Left lung (tissue), 10 donors: ENCODE results near the gene CSNK1G1. TPM values are rescaled to one million over a fixed set of nuclear protein-coding genes. Genes with fewer than 3 reads are reported as not detected.

Experiments
- ATAC-seq: fragments of 200-7000 bp; cut with Tn5 transposase; one replicate; pipeline ENCODE4 v1.9.1; 2020; ENCODE audit warnings: moderate library complexity
- DNase-seq, 4 donors: peaks; one replicate each; pipeline ENCODE4 v3.0.0-alpha.2; 2013 to 2020
- H3K27ac ChIP-seq, 2 donors: fragments of 200-600 bp; sonication (generic) in 1 of 2; one replicate each; pipeline versions ENCODE4 v1.5.0 to v1.8.0; 2020 to 2021
- H3K27me3 ChIP-seq, 2 donors: fragments of 200-600 bp; sonication (generic) in 1 of 2; one replicate each; pipeline versions ENCODE4 v1.5.0 to v1.8.0; 2020 to 2021
- H3K36me3 ChIP-seq, 2 donors: fragments of 200-600 bp; sonication (generic) in 1 of 2; one replicate each; pipeline versions ENCODE4 v1.5.0 to v1.8.0; 2020 to 2021
- H3K4me1 ChIP-seq, 2 donors: fragments of 200-600 bp; one replicate each; pipeline ENCODE4 v1.8.0; 2021
- H3K4me3 ChIP-seq, 2 donors: fragments of 200-600 bp; sonication (generic) in 1 of 2; one replicate each; pipeline versions ENCODE4 v1.5.0 to v1.8.0; 2020 to 2021; ENCODE audit warnings: mild to moderate bottlenecking in 1 of 2
- H3K9me3 ChIP-seq, 2 donors: fragments of 200-600 bp; sonication (generic) in 1 of 2; one replicate each; pipeline versions ENCODE4 v1.5.0 to v1.8.0; 2020 to 2021
- intact Hi-C, 2 donors: fragments of 100-400 bp; cut with DNase I; formaldehyde crosslinking; loops; one replicate each; pipeline versions ENCODE4 v1.11.2 to v1.14.2; 2022
- polyA plus RNA-seq, 6 donors: library from polyadenylated mRNA; unstranded; fragments of 120-200 nt; gene quantifications; one replicate each; pipeline ENCODE4 v1.2.1, GENCODE V29; 2013; ENCODE audit not compliant: insufficient read length in 6 of 6
- total RNA-seq, 2 donors: library from RNA; stranded (reverse); fragmentation: NEBNext Ultra II Directional; extraction: Animal tissue kit (Norgen Biotek cat#: 25700); gene quantifications; one replicate each; pipeline ENCODE4 v1.2.1, GENCODE V29; 2021
- TF ChIP-seq, protein P1 (sequence below), 2 donors: fragments of 200-600 bp; sonication (generic) in 1 of 2; IDR thresholded peaks; one replicate each; pipeline versions ENCODE4 v1.5.0 to v1.8.0; 2021; ENCODE audit warnings: antibody characterized with exemption in 2 of 2
- donor health status: DM: no; HTN: yes; CAD: no.
- donor health status: DM: no; HTN: no; CAD: no.

The CSNK1G1 gene
- total and polyA plus RNA-seq, 8 donors = 17.7 to 23.1 (median 20.5) TPM

DNA sequence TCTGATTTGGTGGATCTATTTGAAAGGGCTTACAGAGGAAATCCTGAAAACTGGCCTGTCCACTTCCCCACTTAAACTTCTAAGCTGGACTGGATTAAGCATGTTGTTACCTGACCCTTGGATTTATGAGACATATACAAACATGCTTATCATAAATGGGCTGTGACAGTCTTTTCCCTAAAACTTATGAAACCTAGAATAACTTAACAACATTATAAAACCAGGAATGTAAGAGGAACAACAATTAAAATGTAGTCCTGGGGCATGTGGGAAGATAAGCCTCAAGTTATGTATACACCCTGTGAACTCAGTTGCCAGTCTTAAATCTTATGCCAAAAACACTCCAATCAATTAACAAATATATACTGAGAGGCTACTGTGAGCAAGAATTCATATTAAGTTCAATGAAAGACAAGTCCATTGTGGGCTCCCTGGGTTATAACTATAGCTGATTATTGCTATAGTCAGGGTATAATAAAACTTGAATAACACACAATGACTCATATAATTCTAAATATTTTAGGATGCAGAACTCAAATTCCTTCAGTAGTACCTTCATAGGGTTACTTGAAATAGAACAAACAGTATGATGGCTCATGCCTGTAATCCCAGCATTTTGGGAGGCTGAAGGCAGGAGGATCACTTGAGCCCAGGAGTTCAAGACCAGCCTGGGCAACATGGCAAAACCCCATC, 105.9 kb downstream of the CSNK1G1 start:
- H3K27ac ChIP-seq = no peak overlapping the region
- H3K9me3 ChIP-seq = no peaks in the 10 kb centered on the region

DNA sequence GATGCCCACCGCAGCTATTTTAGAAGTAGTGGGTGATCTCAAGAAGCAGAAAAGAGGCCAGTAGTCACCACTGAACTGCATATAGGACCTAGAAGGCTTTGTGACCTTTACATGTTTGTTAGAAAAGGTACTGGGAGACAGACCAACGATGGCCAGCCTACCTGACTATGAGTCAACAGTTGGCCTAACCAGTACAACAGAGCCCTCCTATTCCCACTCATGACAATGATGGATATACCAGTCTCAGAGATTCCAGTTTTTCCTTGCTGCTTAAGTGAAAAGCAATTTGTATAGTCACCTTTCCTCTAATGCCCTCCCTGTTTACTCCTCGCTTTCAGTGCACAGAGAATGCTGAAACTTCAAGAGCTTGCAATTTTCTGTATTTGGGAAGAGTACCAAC, 106.6 kb downstream of the CSNK1G1 start:
- Histone ChIP-seq H3K4me3 (no peak overlapping the region), H3K27me3 (no peaks in the 10 kb centered on the region), H3K27ac (no peak overlapping the region), H3K9me3 (no peaks in the 10 kb centered on the region), H3K36me3 (peaks cover 0 to 5% of the 10 kb centered on the region in 2 donors), H3K4me1 (peaks cover 4 to 9% of the 10 kb centered on the region in 2 donors)
- DNase-seq (no peak), ATAC-seq (peak; percentile 30)
- intact Hi-C loops = no loop called here
- TF ChIP-seq, protein P1, sequence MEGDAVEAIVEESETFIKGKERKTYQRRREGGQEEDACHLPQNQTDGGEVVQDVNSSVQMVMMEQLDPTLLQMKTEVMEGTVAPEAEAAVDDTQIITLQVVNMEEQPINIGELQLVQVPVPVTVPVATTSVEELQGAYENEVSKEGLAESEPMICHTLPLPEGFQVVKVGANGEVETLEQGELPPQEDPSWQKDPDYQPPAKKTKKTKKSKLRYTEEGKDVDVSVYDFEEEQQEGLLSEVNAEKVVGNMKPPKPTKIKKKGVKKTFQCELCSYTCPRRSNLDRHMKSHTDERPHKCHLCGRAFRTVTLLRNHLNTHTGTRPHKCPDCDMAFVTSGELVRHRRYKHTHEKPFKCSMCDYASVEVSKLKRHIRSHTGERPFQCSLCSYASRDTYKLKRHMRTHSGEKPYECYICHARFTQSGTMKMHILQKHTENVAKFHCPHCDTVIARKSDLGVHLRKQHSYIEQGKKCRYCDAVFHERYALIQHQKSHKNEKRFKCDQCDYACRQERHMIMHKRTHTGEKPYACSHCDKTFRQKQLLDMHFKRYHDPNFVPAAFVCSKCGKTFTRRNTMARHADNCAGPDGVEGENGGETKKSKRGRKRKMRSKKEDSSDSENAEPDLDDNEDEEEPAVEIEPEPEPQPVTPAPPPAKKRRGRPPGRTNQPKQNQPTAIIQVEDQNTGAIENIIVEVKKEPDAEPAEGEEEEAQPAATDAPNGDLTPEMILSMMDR (IDR thresholded peaks at IDR 0.05) = no peak

More for the DNA sequence above, 105.9 kb downstream of the CSNK1G1 start:
- Histone ChIP-seq H3K36me3 (peaks cover 0 to 5% of the 10 kb centered on the region in 2 donors), H3K4me1 (peaks cover 4 to 9% of the 10 kb centered on the region in 2 donors), H3K27me3 (no peaks in the 10 kb centered on the region), H3K4me3 (no peak overlapping the region)
- intact Hi-C loops = no loop called here
- ATAC-seq = peak; percentile 6
- TF ChIP-seq, protein P1 (IDR thresholded peaks at IDR 0.05) = no peak
- no peak for DNase-seq

DNA sequence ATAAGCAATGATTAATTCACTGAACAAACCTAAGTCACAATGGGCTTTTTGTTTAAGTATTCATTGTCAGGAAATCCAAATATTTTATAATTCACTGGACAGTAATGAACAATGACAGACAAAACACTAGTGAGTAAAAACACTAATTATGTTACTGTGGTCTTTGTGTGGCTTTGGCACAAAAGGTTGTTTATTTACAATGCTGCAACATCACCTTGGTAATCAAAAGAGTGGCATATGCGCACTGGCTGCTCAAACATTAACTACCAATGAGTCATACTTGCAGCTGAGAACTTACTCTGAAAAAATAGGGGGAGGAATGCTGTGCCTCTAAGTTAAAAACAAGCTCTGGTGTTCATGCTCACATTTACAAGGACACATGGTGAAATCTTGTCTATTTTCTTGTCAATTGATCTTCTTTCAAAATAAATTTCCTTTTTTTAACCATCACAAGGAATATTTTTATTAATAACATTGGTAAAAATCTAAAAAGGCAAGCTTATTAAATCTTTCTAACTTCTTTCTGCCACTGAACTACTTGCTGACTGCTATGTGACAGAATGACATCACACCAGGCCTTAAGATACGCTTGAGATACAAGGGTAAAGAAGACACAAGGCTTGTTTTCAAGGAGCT, 107.9 kb downstream of the CSNK1G1 start:
- ATAC-seq (peak; percentile 86), DNase-seq (peak in 1 of 4 donors; percentile 37)
- intact Hi-C loops = no loop called here
- peaks cover 0 to 5% of the 10 kb centered on the region in 2 donors for H3K36me3 ChIP-seq
- peaks cover 4 to 9% of the 10 kb centered on the region in 2 donors for H3K4me1 ChIP-seq
- TF ChIP-seq, protein P1 (IDR thresholded peaks at IDR 0.05) = no peak
- peak overlapping the region; percentile 55 to 73 for H3K27ac ChIP-seq
- H3K4me3 ChIP-seq = no peak overlapping the region
- no peaks in the 10 kb centered on the region for H3K9me3 ChIP-seq
- H3K27me3 ChIP-seq = no peaks in the 10 kb centered on the region

DNA sequence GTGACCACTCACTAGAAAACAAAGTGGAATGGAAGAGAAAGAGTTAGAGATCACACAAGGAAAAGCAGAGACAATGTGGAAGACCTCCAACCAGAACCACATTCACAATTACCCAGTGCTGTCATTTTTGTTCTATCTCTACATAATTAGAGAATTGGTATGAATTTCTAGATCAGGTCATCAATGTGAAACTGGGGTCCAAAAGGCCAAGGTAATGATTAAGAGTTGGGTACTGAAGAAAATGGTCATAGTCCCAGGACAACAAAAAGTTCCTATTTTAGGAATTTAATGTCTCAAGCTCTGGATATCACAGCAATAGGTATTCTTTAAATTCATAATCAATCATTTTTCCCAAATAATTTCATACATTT, 108.5 kb downstream of the CSNK1G1 start:
- Histone ChIP-seq H3K9me3 (no peaks in the 10 kb centered on the region), H3K4me3 (no peak overlapping the region), H3K27me3 (no peaks in the 10 kb centered on the region), H3K36me3 (peaks cover 0 to 5% of the 10 kb centered on the region in 2 donors), H3K27ac (peak overlapping the region; percentile 55 to 73), H3K4me1 (peaks cover 4 to 9% of the 10 kb centered on the region in 2 donors)
- intact Hi-C loops = no loop called here
- DNase-seq (no peak), ATAC-seq (no peak)
- TF ChIP-seq, protein P1 (IDR thresholded peaks at IDR 0.05) = no peak

DNA sequence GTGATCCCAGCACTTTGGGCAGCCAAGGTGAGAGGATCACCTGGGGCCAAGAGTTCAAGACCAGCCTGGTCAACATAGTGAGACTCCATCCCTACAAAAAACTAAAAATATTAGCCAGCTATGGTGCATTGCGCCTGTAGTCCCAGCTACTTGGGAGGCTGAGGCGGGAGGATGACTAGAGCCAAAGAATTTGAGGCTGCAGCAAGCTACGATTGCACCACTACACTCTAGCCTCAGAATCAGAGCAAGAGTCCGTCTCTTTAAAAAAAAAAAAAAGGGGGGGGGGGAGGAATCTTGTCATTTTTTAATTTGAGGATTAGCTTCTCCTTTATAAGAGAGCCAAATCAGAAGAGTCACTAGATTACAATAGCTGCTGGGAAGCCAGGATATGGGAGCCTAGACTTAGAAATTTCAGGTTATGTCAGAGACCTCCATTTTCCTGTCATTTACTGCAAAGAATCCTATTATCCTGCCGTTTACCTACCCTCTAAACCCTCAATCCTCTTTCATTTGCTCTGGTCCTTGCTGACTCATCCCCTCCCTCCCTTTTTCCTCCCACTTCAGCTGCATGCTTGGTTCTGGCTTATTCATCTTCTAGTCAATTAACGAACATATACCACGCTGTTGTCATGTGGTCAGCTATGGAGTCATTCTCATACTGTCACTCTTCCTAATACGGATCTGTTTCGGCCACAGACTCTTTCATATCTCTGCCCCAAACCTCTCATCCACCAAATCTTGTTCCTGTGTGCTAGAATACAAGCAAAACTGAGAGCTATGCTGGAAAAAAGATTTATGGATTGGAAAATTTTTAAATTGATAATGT, 109.4 kb downstream of the CSNK1G1 start:
- peaks cover 4 to 9% of the 10 kb centered on the region in 2 donors for H3K4me1 ChIP-seq
- H3K9me3 ChIP-seq = no peaks in the 10 kb centered on the region
- ATAC-seq (peak; percentile 37), DNase-seq (no peak)
- H3K4me3 ChIP-seq = no peak overlapping the region
- peaks cover 0 to 5% of the 10 kb centered on the region in 2 donors for H3K36me3 ChIP-seq
- no peak overlapping the region for H3K27ac ChIP-seq
- intact Hi-C loops = no loop called here
- TF ChIP-seq, protein P1 (IDR thresholded peaks at IDR 0.05) = no peak
- no peaks in the 10 kb centered on the region for H3K27me3 ChIP-seq
